ENCODE data around the gene FOXJ1.

GRCh38 chr17:76138234-76138895, 2.7 kb downstream of the FOXJ1 start:
- no peak for TF ChIP-seq CTCF (IDR thresholded peaks at IDR 0.05; ENCODE audit: poor library complexity)
- no peak for TF ChIP-seq EZH2phosphoT487 (IDR thresholded peaks at IDR 0.05; ENCODE audit: low read depth, severe bottlenecking, unreplicated experiment)
